GM10847 (cell line): ENCODE results near the gene SIMC1.

Experiments
- POLR2A ChIP-seq: IDR thresholded peaks from 2 replicates; pipeline ENCODE4 v1.6.1; 2011; ENCODE audit not compliant: insufficient read length; ENCODE audit errors: extremely low read depth

Gene SIMC1

DNA sequence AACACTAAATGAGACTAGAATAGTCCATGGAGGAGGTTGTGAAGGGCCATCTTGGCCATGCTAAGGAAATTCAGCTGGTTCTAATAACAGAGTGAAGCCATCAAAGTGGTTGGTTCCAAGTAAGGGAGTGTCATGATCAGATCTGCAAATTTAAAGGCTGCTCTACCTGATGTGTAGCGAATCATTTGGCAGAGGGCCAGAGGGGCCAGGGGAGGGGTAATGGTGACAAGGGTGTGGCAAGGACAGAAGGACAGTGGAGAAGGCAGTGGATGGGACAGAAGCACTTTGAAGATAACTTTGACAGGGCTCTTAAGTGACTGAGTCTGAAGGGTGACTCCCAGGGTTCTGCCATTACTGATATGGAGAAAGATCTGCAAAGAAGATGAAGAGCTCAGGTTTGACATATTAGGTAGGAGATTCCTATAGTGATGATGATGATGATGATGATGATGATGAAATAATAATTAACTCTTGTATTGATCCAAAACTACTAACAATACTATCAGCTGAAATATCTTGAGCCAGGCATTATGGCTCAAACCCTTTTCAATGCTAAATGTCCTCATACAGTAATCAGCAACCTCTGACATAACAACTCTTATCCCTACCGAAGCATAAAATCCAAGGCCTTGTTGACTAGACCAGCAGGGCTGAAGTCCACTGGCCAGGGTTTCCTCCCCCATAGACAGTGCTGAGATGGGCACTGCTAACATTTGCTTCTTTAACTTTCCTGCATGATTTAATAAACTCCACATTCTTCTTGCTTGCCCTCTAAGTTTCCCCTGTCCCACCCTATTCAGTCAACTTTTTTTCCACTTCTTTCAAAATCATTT lies 103.3 kb downstream of the SIMC1 start:
- TF ChIP-seq POLR2A, result no peak

DNA sequence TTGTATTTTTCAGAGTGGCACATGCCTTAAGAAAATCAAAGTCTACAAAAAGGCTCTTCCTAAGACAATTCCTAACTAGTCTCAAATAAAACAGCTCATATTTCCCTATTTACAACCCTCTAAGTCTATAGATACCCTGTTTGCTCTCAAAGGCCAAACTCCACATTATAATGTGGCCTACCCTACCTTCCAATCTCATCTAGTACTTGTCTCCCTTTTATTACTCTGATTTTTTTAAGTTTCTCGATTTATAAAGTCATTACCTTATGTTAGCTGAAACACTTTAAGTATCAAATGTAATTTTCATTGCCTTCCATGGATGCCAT lies 103.9 kb downstream of the SIMC1 start:
- no peak for TF ChIP-seq POLR2A

DNA sequence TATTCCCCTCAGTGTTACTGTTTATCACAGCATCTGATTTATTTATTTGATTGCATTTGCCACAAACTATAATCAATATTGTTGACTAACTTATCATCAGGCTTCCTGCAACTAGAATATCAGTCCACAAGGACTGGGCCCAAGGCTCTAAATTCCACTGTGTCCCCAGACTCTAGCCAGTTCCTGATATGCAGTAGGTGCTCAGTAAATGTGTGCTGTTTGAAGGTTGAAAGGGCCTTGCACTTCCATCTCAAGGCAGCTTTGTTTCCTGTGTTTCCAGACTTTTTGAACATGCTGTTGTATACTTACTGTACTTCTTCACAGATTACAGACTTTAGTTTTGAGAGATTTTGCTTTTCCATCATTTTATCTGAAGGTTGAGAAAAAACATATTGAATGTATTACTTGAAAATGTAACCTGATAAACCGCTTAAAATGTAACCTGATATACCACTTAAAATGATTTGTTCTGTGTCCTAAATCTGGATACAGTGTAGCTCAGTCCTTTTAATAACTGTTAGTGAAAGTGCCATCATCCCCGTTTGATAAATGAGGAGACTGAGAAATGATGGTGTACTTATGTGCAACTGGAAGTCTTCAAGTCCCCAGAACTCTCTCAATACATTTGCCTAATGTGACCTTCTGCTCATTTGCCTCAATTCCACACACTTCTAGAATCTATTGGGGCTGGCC lies 104.7 kb downstream of the SIMC1 start:
- TF ChIP-seq POLR2A, result no peak

DNA sequence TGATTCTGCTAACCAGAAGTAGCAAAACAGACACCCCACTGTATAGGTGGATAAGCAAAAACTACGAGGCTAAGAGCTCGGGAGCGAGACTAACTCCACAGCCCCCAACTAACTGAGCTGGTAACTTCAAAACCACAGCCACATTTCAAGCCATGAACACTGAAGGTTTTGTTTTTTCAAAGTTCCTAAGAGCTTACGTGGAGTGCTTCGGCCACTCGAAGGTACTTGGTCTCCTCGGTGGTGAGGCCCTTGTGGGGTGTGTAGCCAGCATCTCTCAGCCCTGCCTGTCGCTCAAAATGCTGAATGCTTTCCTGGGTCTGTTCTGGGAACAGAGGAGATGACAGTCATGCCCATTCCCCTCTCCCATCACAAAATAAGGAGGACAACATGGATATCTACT lies 112.2 kb downstream of the SIMC1 start:
- no peak for TF ChIP-seq POLR2A

DNA sequence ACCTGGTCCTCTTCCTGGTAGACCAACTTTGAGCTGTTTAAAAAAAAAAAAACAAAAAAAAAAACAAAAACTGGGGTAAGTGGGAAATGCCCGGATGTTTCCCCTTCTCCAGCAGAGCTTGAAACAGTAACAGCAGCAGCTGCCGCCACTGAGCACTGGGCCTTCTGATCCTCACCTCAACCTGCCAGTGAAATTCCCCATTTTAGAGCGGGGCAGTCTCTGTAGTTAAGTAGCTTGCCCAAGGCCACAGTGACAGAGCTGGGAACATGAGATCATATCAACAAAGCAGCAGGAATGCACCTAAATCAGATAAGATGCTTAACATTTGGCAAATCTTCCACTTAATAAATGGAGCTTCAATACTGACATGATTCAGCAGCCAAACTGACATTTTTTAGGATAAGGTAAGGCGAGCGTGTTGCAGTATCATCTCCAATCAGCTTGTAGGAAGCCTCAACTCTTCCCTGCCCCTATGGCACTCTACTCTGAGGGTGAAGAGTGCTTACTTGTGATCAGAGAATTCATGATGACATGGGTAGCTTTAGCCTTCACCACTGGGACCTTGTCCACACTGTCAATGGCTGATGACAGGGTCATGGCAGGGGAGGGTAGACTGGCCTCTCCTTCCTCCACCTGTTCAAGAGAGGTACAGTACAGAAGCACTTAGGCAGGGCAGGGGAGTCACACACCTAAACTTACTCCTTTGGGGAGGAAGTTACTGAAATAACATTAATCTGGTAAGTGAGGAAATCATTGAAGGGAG lies 114.1 kb downstream of the SIMC1 start:
- TF ChIP-seq POLR2A, result no peak

DNA sequence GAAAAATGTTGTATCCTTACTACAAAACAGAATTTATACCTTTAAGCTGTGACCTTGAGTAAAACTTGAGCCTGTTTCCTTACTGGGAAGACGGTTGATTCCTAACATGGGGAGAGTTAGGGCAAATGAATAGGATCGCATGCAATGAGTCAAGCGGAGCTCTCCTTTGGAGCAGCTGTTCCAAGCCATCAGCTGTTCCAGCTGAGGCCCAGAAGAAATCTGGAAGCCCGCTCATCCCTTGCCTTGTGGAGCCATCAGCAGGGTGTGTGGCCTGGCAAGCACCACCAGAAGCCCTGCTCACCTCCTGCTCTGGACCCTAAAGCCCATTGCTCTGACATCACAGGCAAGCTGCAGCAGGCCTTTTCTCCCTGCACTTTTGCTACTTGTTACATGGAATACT lies 115.3 kb downstream of the SIMC1 start:
- no peak for TF ChIP-seq POLR2A

DNA sequence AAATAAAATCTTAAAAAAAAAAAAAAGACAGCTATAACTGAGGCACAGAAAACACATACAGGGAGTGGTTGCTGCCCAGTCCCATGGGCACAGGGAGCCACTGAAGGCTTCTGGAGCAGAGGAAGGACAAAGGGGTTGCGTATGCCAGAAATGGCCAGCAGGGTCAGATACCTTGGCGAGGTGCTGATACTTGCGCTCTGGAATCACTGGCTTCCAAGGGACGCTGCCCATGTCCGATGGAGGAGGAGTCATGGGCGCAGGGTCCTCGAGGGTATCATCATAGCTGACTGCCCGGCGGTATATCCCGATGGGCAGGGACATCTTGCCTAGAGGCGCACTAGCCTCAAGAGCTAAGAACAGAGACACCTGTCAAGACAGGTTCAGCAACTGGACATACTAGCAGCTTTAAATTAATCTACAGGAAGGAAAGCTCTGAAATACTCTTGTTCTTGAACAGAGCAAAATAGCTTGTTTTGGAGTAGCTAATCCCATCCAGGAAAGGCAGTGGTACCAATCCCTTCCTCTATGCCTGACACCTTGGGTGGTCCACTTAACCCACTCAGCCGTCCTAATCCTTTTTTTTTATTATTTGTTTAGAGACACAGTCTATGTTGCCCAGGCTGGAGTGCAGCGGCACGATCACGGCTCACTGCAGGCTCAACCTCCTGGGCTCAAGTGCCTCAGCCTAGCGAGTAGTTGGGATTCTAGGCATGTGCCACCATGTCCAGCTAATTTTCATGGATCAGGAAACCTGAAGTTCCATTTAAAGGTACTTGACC lies 117.4 kb downstream of the SIMC1 start:
- TF ChIP-seq POLR2A, result no peak

DNA sequence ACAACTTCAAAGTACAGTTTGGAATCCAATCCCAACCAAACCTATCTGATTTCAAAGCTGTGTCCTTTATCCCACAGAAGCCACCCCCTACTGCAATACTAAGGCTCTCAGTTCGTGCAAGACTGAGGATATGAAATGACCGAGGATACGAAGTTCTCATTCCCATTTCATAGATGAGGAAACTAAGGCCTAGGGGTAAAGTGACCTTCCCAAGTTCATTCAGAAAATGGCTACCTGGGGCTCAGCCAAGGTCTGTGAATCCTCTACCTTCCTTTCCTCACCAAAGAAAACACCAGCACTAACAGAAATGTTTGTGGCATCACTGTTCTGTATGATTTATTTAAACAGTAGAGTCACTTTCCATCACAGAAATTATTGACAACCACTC lies 117.9 kb downstream of the SIMC1 start:
- TF ChIP-seq POLR2A, result no peak

DNA sequence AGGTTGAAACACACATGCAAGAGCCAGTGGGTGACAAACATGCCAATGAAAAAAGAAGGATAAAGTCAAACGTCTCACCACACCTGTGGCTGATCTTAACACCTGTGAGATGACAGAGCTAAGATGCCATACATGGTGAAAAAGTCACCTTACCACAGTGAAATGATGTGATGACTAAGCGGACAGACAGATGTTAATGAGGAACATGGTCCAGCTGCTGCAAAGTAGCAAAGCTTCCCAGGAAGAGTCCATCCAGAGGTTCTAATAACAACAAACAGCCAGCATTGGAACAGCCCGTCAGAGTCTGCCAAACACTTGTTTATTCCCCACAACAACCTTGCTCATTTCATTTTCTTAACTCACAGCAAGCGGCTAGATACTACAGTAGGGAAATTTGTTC lies 121.4 kb downstream of the SIMC1 start:
- TF ChIP-seq POLR2A, result no peak

DNA sequence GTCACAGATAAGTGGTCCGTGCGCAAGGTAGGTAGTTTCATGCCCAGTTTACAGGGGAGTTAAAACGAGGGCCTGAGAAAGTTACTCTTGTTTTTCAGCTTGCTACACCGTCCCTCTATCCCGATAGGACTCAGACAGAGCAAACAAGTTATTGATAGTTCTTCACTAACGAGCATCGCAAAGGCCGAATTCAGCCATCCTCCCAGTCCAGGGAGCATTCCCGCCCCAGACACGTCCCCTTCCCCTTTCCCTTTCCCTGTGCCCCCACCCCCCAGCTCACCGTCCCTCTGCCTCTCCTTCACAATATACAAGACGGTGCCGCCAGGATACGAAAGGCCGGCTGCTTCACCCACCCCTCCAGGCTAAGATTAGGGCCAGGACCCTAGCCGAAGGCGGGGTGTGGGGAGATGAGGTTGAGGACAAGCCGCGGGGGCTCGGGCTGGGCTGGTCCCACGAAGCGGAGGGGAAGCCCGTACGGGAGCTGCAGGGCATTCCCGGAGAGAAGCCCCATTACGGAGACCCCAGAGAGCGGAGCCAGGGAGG lies 122.7 kb downstream of the SIMC1 start:
- no peak for TF ChIP-seq POLR2A

DNA sequence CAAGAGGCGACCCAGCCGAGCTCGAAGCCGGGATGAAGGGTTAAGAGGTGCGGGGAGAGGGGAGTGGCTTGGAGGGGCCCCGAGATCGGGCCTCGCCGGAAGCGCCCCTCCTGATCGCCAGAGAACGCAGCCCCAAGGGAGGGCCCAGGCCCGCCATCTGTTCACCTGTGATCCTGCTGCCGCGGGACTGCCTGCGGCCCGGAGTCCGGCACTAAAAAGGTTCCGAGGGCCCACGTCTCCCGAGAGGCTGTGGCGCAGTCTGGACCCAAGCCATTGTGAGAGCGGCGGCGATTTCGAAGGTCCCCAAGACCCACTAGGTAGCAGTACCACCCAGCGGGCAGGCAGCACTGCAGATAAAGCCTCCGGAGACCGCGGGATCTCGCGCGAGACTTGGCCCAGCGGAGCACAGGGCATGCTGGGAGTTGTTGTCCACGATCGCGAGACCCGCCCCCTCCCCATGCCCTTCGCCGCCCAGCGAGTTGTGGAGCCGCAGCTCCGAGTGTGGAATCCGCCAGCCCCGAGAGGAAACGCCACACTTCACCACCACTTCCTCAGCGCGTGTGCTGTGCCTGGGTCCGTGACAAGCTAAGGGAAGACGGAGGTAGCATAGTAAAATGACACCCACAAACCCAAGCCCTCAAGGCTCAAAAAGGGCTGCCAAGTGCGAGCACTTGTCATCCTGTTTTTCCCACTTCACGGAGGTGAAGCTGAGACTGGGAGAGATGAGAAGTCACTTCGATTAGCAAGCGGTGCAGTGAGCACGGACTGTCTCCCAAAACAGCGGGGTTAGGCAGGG lies 123.4 kb downstream of the SIMC1 start, which contains the start of gene KIAA1191:
TSS of gene KIAA1191 (minus strand) at position 328 of the 796 bp plus-strand sequence. CDS start 2,256 bp downstream, outside the sequence.
- peak; percentile 93 for TF ChIP-seq POLR2A

DNA sequence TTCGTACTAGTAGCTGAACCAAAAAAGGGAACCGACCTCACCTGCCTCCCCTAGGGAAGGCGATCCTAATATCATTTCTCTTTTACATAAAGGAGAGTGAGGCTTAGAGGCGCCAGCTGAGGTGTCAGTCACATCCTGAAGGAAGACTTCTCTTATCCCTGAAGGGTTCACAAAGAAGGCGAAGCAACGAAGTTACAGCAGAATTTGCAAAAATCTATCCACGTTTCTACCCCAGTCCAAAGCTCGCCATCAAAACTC lies 123.9 kb downstream of the SIMC1 start:
- no peak for TF ChIP-seq POLR2A

DNA sequence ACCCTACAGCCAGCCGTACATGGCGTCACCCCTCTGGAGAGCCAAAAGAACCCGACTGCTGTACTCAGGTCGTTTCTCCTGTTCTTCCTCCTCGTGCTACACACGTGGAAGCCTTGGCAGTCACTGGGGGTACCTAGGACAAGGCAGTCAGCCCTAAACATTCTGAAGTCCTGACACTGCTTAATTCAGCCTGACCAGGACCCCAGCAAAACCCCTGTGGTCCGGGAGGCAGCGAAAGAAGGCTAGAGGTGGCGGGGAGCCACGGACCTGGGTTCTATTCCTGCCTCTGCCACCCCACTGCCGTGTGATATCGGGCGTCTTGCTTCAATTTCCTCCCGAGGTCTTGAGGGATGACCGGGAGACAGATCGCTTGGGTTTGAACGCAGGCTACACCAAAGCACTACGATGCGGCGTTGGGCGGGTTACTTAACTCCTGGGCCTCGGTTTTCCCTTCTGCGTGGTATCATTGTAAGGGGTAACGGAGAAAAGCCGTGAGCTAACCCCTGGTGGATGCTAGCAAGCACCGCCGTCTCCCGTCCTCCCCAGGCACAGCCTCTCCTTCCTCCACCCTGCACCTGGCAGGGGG lies 126.6 kb downstream of the SIMC1 start:
- TF ChIP-seq POLR2A, result peak; percentile 25

DNA sequence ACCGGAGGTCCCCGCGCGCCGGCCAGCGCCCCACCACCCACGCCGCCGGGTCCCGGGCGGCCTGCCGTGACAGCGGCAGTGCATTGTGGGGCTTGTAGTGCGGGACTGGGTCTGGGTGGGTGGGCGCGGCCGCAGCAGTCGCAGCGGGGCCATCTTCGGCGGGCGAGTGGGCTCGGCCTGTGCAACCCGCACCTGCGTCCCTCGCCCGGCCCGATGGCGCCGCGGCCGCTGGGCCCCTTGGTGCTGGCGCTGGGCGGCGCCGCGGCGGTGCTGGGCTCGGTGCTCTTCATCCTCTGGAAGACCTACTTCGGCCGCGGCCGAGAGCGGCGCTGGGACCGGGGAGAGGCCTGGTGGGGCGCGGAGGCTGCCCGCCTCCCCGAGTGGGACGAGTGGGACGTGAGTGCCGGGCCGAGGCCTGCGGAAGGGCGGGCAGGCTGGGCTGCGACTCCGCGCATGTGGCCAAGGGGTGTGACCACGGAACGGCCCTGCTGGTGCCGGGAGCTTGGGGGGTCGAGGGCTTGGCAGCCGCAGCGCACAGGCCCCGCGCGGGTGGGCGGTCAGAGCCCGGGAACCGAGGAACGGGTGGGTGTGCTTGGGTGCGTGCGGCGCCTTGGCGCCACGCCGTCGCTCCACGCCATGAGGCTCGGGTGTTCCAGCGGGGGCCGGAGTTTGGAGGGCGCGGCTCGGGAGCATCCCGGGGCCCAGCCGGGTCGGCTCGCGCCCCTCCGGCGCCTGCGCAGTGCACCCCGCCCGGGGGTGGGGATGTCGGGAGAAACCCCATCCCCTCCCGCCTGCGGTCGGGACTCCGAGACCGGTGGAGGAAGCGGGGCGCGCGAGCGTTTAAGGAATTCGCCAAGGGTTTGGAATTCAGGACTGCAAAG lies 127.4 kb downstream of the SIMC1 start, which contains the start of gene ARL10:
TSS of gene ARL10 (plus strand) at position 137 of the 881 bp plus-strand sequence. CDS start at position 214, 77 bp downstream.
- peak; percentile 16 for TF ChIP-seq POLR2A
